NT2/D1 (cell line): ENCODE data around the gene ZGRF1.

ENCODE experiments used
- SUZ12 ChIP-seq: IDR thresholded peaks from 2 replicates; pipeline ENCODE4 v1.6.1; 2011; ENCODE audit not compliant: insufficient read length, insufficient read depth; ENCODE audit errors: extremely low read depth
- YY1 ChIP-seq: IDR thresholded peaks from 2 replicates; pipeline ENCODE4 v1.6.1; 2011; ENCODE audit not compliant: insufficient read length, insufficient read depth

DNA sequence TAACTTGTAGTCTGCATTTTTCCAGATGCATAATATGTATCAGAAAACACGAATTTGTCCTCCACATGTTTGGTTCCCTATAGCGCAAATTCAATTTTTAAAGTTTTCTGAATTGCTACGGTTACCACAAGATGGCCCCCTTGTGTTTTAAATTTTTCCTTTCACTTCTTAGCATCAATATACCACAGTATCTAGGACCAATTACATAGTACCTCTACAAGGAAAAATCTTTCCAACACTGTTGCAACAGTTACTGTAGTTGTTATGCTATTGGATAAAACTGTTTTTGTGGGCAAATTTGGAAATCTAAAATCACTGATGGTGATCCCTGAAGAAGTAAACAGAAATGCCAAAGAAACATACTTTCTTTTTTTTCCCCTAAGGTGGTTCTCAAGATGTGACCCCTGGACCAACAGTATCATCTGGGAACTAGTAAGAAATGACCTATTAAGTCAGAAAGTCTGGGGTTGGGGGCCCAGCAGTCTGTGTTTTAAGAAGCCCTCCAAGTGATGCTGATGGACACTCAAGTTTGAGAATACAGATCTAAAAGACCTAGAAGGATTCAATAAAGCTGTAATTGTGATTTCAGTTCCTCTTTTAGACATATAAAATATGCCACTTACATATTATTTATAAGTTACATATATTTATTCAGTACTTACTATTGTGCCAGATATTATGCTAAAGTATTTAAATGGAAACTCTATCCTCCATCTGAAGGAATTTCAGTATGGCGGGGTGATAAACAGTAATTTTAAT lies 3.1 kb downstream of the ZGRF1 start:
- TF ChIP-seq SUZ12 (no peak), YY1 (no peak)
